Right lobe of liver (tissue), 4 donors: ENCODE measurements around the gene PHLDB2.

ENCODE experiments used
- CTCF ChIP-seq, 4 donors: fragments of 200-600 bp in 3 of 4; fragments of 450-650 bp in 1 of 4; IDR thresholded peaks; one replicate each; pipeline versions ENCODE4 v1.5.1 to v1.8.0; 2016 to 2022; ENCODE audit warnings: antibody characterized with exemption in 4 of 4, mild to moderate bottlenecking in 2 of 4
- POLR2A ChIP-seq: fragments of 450-650 bp; IDR thresholded peaks from one replicate; pipeline ENCODE4 v1.6.1; 2017; ENCODE audit warnings: antibody characterized with exemption, mild to moderate bottlenecking
- donor health status: DM: no; HTN: no; CAD: no.
- donor health status: DM: no; HTN: no; CAD: no.
- donor health status: DM: no; HTN: yes; CAD: no.

DNA sequence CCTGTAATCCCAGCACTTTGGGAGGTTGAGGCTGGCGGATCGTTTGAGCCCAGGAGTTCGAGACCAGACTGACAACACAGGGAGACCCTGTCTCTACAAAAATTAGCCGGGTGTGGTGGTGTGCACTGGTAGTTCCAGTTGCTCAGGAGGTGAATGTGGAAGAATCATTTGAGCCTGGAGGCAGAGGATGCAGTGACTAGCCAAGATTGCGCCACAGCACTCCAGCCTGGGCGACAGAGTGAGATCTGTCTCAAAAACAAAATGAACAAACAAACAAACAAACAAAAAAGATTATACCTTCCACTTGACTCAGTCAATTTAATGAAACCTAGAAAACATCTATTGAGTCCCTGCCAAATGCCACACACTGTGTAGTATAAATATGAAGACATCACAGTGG, 30.5 kb upstream of the PHLDB2 start:
- TF ChIP-seq CTCF (IDR thresholded peaks at IDR 0.05) (no peak), POLR2A (no peak)
